ENCODE results near the gene NUP153.
A peak's percentile ranks its signal among the peaks of the same experiment; 100 is the strongest.
"Not testable (repeated sequence)": the region's sequence is repeated elsewhere in the genome, so short reads cannot be mapped to it uniquely, and the experiment has no call there.

Gene NUP153
- long read RNA-seq, donor 1, full-length matches to known transcripts: 1 of 27 reads
- long read RNA-seq, donor 1, partial matches to known transcripts: 26 of 27 reads
- long read RNA-seq, donor 1, other reads (novel, unspliced or antisense): 0 of 27 reads
- long read RNA-seq, donor 2, full-length matches to known transcripts: 1 of 1 reads
- long read RNA-seq, donor 2, partial matches to known transcripts: 0 of 1 reads
- long read RNA-seq, donor 2, other reads (novel, unspliced or antisense): 0 of 1 reads
- long read RNA-seq, donor 3, full-length matches to known transcripts: 1 of 1 reads
- long read RNA-seq, donor 3, partial matches to known transcripts: 0 of 1 reads
- long read RNA-seq, donor 3, other reads (novel, unspliced or antisense): 0 of 1 reads
- long read RNA-seq, donor 4, full-length matches to known transcripts: 1 of 6 reads
- long read RNA-seq, donor 4, partial matches to known transcripts: 5 of 6 reads
- long read RNA-seq, donor 4, other reads (novel, unspliced or antisense): 0 of 6 reads
- long read RNA-seq, donor 5: 0 reads
- long read RNA-seq, donor 6, full-length matches to known transcripts: 1 of 37 reads
- long read RNA-seq, donor 6, partial matches to known transcripts: 36 of 37 reads
- long read RNA-seq, donor 6, other reads (novel, unspliced or antisense): 0 of 37 reads
- long read RNA-seq, donor 7, full-length matches to known transcripts: 2 of 84 reads
- long read RNA-seq, donor 7, partial matches to known transcripts: 82 of 84 reads
- long read RNA-seq, donor 7, other reads (novel, unspliced or antisense): 0 of 84 reads
- long read RNA-seq, donor 8: 0 reads

GRCh38 chr6:17706580-17707370, at the start of gene NUP153:
TSS of gene NUP153 (minus strand) at chr6:17706925. CDS start at chr6:17706387, 538 bp downstream.
- DNase-seq: peak; percentile 99

- DNase-seq: no peak
These were observed 47.5 kb upstream of the NUP153 start for GRCh38 chr6:17754254-17754653.

- not testable (repeated sequence) for DNase-seq
These were observed 38.6 kb upstream of the NUP153 start for GRCh38 chr6:17745324-17745723.

- DNase-seq: not testable (repeated sequence)
These were observed 38.1 kb upstream of the NUP153 start for GRCh38 chr6:17744757-17745308.

- no peak for DNase-seq
These were observed 37.5 kb upstream of the NUP153 start for GRCh38 chr6:17744019-17744756.

GRCh38 chr6:17741507-17741906, 34.8 kb upstream of the NUP153 start:
- DNase-seq: no peak

GRCh38 chr6:17740559-17741220, 34.0 kb upstream of the NUP153 start:
- DNase-seq: no peak

- no peak for DNase-seq
These were observed 31.1 kb upstream of the NUP153 start for GRCh38 chr6:17737704-17738252.

- not testable (repeated sequence) for DNase-seq
These were observed 28.6 kb upstream of the NUP153 start for GRCh38 chr6:17735311-17735710.

DNA sequence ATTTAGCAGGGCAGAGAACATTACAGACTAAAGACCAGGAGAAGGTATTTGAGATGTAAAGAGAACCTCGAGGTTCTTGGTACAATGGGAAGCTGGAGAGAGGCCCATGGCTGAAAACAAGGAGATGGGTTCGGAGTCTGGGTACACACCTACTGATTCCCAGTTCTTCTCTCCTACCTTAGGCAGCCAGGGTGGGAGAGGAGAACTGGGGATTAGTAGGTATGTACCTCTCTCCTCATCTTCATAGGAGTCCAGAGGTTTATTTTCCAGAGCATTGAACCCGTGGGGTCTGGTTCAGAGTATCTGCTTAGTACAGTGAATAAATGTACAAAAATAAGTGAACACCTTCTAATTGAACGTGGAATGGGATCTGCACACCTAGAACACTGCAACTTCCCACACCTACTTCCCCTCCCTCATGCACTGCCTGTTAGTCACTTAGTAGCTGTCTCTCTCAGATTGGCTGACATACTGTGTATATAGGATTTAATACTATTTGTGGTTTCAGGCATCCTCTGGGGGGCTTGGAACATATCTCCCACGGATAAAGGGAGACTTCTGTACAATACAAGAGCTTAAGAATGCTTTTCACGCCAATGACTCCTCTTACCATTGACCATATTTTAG, 23.5 kb upstream of the NUP153 start:
- DNase-seq: no peak

- DNase-seq: no peak
These were observed 22.7 kb upstream of the NUP153 start for GRCh38 chr6:17729223-17730077.

DNA sequence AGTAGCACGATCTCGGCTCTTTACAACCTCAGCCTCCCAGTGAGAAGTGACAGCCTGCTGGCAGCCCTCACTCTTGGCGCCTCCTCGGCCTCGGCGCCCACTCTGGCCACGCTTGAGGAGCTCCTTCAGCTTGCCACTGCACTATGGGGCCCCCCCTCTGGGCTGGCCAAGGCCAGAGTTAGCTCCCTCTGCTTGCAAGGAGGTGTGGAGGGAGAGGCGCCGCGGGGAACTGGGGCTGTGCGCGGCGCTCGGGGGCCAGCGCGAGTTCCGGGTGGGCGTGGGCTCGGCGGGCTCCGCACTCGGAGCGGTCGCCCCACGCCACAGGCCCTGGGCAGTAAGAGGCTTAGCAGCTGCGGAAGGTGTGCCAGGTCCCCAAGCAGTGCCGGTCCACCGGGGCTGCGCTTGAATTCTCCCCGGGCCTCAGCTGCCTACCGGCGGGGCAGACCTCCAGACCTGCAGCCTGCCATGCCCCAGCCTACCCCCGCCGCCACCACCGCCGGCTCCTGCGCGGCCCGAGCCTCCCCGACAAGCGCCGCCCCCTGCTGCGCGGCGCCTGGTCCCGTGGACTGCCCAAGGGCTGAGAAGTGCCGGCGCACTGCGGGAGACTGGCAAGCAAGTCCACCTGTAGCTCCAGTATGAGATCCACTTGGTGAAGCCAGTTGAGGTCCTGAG, 22.0 kb upstream of the NUP153 start:
- no peak for DNase-seq

- DNase-seq: peak; percentile 38
These were observed 18.4 kb upstream of the NUP153 start for GRCh38 chr6:17725083-17725482.

DNA sequence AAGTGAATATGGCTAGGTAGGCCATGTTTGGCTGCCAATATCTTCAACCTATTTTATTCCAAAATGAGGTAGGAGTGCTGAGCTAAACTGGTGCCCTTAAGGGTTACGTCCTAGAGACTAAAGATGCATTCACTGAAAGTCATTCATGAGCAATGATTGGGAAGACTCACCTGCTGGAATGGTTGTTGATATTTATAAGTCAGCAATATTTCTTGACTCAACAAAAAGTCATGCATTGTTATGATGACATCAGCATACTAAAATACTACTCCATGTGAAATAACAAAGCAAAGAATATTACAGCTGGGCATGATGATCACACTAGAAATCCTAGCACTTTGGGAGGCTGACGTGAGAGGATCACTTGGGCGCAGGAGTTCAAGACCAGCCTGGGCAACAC, 17.6 kb upstream of the NUP153 start:
- DNase-seq: no peak

DNA sequence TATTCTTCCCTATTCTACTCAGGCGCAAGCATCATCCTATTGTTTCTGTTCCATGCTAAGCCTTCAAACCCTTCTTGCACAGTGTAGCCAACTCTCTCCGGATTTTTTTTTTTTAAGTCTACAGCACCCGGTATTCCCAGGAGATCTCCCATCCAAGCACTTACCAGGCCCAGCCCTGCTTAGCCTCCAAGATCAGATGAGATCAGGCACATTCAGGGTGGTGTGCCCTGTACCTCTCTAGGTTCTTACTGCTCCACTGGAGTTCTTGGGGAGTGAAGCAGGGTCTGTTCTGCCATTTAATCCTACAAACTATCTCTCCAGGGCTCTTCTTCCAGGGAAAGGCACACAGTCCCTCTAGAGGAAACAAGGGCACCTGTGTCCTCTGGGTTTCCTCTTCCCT, 14.9 kb upstream of the NUP153 start:
- no peak for DNase-seq

DNA sequence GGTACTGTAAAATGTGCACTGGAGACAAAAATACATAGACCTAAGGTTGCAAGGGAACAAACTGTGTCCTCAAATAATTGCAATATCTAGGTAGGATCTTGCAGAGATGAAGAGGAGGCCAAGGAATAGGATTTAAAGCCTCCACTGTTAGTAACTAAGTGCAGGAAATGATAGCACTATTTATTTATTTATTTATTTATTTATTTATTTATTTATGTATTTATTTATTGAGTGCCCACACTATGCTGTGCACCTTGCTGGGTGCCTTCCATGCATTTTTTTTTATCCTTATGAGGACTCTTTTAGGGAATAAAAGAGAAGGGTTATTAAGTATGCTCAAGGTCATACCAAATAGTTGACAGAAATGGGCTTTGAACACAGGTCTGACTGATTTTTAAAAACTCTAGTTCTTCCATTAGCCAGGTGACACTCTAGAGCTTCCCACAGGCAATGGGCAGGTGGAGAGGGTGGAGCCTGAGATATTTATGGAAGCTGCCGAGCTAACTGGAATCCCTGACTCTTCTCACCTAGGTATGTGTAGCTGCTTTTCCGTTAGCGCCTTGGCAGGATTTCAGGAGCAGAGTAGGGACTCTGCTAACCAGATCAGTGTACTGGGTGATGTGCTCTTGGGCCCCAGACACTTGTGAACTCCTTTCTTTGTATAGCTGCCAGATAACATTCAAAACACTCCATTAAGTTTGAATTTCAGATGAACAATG, 12.8 kb upstream of the NUP153 start:
- DNase-seq: no peak

DNA sequence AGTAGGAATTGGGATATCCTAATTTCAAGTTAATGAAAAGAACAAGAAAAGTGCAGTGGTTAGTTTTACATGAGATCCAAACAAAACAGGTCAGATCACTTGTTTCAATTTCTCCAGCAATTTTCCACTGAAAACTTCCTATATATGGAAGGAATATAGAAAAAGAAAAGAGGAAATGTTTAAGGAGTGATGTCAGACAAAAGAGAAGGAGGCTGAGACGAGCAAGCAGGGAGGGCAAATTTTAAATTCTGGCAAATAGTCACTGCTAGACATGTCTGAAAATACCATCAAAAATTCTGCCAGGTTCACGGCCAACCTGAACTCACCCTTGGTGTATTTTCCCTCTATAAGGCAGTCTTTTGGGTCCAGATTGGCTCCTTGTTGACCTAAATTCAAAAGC, 9.5 kb upstream of the NUP153 start:
- no peak for DNase-seq
